GM04504 (cell line): ENCODE data around the gene KCNC1.

Experiments
- DNase-seq: peaks from one replicate; pipeline ENCODE4 v3.0.0-alpha.2; 2012; ENCODE audit warnings: low read depth

KCNC1 gene

DNA sequence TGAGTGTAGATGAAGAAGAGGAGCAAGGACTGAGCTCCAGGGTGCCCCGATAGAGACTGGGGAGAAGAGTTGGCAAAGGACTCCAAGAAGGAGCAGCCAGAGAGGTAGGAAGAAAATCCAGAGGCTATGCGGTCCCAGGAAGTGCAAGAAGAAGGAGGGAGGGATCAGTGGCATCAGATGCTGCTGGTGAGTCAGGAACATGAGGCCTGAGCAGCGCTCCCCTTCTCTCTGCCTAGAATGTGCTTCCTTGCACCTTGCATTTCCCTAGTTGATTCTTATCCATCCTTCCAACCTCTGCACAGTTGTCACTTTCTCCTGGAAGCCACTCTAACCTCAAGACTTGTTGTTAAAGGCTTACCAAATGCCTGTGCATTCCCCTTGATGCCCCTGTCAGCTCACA, 21.3 kb downstream of the KCNC1 start:
- no peak for DNase-seq

DNA sequence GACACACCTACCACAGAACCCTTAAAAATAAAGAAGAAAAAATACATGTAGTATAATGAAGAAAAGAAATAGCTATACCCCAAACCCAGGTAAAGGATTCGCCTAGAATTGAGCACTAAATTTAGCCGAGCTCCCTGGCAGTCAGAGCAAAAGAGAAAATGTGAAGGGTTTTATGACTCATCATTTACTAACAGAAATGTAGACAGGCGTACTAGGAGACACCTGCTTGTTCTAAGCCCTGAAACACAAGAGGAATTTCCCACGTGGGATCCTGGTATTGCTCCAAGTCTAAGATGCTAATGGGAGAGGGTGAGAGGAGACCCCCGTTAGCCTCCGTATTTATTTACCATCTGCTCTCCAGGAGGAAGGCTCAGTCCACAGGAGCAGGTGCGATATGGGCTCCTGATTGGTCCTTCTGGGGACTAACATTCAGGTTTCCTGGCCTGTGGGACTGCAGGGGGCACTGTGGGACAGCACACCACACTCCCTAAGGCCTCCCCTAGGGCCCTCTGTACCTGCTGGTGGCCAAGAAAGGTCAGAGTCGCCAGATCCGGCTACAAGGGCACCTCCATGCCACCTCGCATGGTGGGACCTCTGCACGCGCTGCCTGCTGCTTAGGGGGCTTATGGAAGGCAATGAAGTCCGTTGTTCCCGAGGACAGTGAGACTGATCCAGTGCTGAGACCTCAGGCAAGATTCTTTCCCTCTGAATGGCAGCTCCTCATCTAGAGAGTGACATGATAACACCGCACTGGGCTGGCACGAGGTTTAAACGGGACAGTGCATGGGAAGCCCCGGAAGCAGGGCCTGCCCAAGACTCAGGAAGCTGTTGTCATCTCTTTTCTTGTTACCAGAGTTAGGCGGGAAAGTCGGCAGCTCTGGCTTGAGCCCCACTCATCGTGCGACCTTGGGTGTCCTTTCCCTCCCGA, 25.8 kb downstream of the KCNC1 start:
- DNase-seq, result peak; percentile 8

DNA sequence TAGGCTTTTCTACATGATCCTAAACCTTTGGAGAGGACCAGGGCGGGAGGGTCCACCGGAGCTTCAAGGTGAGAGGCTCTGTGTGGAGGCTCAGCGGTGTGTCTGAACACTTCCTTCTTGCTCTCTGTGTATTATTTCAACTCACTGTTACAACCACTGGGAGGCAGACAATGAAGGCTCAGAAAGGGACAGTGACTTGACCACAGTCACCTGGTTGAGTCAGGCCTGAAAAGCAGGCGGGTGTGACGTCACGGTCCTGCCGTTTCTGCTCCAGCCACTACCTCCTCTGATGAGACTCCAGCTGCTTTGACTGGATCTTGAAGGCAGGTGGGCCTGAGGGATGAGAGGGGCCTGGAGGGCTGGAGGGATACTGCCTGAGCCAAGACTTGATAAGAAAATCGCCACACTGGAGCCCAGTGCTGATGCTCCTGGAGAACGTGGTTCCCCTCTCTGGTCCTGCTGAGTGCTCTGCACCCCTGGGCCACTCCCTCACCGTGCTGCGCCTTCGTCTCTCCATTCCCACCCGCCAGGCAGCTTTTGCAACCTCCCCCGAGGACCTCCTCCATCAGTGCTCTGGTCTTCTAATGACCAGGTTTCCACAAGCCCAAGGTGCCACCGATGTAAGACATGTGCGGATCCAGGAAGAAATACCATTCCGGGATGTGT, 27.9 kb downstream of the KCNC1 start:
- no peak for DNase-seq

DNA sequence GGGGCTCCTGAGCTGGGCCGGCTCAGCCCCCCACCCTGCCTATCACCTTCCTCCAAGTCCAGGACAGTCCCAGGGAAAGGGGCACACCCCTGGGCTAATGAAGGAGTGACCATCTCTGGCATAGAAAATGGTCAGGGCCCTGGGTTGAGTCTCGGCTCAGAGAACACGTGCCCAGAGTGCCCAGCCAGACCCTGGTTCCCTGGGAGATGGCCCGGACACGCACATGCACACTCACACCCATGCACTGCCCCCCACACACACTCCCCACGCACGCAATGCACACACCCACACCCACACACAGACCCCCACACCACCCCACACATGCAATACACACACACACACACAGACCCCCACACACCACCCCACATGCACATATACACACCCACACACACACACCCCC, 28.7 kb downstream of the KCNC1 start:
- DNase-seq, result no peak

DNA sequence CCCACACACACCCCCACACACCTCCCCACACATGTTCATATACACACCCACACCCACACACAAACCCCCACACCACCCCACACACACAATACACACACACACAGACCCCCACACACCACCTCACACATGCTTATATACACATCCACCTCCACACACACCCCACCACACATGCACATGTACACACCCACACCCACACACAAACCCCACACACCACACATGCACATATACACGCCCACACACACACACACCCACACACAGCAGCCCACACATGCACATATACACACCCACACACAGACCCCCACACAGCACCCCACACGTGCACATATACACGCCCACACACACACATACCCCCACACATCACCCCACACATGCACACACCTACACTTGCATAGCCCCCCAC, 29.1 kb downstream of the KCNC1 start:
- no peak for DNase-seq

DNA sequence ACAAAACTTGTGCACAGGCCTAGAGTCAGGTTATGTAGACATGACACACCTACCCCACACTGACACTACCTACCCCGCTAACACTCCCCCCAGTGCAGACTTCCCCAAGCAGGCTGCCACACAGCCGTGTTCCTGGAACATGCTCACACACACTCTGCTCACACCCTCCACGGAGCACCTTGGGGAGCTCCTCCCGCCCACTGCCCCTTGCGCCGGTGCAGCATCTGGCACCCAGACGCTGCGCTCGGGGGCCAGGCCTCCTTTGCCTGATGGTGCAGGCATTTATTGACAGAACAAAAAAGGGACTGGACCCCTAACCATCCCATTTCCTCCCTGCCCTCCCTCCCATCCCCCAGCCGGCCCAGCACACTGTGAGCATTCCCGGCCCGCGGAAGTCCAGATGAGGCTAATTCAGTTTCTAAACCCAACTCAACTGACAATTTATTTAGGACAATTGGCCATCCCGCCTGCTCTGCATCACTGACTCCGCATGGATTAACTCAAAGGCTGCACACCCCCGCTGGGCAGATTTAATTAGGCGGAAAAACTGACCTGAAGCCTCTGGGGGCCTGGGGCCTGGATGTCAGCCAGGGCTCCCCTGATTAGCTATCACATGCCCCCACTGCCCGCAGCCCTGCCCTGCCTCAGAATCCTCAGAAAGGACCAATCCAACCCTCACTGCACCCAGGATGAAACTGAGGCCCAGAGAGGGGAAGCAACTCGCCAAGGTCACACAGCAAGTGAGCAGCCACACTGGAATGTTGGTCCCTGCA, 30.1 kb downstream of the KCNC1 start:
- no peak for DNase-seq

DNA sequence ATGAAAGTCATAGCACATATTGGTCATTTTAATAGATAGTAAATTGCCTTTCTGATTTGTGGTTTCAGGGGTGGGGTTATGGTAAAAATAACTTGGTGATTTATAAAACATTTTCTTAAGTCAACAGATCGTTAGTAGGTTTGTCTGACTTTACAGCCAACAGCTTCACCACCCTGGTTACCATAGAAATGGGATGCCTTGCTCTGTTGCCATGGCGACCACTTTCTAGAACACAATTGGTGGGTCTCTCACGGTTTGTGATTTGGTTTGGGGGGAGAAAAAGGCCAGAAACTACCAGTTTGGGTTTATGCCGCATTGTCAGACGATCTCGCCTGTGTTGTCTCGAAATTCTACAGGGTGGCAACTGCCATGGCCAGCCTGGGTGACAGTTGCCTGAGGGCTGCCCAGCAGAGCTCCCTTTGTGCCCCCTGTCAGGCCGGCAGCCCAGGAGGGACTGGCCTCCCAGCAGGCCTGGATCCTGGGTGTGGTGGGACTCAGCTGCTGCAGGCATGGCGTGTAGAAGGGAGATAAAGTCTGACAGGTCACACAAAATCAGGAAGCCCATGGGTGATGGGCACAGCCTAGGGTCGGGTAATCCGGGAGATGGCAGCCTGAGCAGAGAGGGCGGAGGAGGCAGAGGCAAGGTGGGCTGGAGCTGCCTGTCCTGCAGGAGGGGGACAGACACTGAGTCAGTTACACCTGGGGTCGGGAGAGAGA, 30.9 kb downstream of the KCNC1 start:
- DNase-seq, result no peak

DNA sequence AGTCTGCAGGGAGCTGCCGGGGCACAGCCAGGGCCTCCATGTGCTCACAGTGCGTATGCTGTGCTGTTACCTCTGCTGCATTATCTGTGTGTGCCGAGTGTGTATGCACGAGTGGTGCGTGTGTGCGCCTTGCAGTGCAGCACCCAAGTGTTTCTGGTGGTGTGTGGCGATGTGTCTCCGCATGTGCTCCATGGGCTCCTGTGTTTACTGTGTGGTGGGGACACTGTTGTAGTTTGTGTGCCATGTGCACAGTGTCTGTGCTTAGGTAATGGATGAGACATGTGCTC, 31.4 kb downstream of the KCNC1 start:
- DNase-seq, result no peak

DNA sequence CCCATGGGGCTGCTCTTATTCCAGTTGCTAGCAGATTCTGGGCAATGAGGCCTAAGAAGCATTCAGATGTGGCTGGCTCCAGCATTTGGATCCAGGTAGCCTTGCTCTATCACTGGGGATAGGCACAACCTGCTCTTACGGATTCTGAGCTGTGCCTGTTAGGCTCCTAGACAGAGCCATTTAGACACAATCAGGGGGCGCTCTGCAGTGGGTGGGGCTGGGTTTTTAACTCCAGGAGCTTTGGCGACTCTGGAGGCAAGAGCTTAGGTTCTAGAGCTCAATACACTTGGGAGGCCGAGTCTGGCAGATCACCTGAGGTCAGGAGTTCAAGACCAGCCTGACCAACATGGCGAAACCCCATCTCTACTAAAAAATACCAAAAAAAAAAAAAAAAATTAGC, 32.0 kb downstream of the KCNC1 start:
- no peak for DNase-seq

DNA sequence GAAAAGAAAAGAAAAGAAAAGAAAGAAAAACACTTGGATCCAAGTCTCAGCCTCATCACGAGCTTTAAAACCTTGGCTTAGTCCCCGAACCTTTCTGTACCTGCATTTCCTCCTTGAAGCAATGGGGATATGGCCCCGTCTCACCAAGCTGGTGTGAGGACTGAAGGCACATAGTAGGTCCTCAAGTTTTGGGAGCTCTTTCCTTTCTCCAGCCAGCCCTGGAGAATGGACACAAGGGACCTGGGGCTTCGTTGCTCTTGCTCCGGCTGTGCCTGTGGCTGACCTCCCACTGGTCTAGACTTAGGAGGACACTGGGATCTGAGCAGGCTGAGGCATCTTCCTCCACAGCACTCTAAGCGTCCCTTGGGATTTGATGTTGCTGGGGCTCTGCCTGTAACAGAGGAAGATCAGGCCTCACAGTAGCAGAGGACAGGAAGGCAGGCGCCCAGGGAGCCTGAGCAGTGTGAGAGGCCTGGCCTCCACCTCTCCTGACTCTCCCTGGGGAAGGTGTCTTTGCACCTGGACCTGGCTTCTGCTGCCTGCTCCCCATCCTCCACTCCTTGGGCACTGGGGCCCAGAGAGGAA, 32.8 kb downstream of the KCNC1 start:
- no peak for DNase-seq

DNA sequence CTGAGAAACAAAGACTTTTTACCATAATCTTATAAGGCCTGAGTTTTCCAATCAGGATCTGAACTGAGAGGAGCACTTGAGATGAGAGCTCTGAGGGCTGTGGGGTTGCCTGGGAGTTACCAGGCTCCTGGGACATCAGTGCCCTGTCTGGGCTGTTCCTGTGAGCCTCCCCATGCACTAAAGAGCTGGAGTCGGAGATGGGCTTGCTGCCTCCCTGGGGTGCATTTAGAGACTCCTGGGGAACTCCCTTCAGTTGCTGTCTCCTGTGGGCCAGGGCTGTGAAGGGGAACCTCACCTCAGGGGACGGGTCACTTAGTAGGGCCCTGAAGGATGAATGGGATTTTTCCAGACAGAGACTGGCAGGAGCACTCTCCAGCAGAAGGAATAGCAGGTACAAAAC, 33.3 kb downstream of the KCNC1 start:
- DNase-seq, result no peak

DNA sequence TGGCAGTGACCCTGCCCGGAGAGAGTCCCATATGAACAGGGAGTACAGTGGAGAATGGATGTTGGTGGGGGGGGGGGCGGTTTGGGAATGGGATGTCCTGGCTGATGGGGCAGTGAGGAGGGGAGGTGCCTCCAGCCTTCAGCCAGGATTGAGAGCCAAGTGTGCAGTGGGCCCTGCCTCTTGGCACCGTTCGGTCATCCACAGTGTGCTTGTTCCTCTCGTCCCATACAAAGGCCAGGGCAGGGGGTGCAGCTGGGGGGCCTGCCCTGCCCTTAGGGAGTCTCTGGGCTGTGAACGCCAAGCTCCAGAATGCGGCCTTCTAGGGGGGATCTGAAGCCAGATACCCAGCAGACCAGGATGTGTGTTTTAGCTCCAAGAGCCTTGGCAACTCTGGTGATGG, 34.0 kb downstream of the KCNC1 start:
- no peak for DNase-seq

DNA sequence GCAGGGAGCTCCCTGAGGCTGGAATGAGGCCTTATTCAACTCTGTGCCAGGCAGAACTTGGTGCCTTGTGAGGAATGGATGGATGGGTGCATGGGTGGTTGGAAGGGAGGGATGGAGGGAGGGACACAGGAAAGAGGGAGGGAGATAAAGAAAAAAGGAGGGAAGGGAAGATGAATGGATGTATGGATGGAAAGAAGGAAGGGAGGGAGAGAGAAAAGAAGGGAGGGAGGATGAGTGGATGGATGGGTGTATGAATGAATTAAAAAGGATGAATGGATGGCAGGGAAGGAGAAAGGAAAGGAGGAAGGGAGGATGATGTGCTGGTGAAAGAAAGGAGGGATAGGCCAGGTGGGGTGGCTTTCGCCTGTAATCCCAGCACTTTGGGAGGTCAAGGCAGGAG, 34.6 kb downstream of the KCNC1 start:
- no peak for DNase-seq

DNA sequence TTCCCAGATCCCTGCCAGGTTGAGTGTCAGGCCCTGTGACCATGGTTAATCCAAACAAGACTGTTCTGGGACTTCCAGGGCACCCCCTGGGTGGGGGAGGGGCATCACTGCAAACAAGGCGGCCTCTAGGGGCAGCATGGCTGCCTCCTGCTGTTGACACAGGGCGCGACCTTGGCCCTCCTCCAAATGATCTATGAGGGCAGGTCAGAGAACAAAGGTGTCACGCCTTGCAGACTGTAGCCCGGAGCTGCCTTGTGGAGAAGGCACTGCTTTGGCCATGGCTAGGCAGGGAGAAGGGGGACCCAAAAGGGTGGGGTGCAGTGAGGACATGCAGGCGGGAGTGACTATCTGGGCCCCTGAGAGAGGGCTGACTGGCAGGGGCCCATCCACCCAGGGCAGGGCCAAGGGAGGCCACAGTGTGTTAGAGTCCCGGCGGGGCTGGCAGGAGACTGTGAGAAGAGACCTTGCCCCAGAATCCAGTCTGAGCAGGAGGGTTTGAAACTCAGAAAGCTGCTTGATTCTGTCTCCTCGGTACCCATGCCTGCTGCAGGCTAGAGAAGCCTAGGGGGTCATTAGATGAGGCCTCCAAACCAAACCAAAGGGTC, 35.6 kb downstream of the KCNC1 start:
- DNase-seq, result no peak

DNA sequence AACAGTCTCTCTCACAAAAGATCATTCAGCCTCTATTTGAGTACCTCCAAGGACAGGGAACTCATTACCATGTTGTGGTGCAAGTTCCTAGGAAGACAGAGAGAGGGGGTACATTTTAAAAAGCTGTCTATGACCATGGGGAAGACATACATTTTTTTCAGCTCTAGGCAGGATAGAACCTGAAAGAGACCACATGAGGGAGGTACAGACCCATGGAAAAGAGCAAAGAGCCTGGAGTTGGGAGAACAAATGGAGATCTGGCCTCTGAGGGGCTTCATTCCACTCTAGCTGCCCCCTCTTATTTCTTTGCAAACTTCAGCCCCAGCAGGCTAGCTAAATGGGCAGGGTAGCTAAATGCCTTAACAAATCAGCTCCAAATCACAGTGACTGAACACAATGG, 36.3 kb downstream of the KCNC1 start:
- no peak for DNase-seq

DNA sequence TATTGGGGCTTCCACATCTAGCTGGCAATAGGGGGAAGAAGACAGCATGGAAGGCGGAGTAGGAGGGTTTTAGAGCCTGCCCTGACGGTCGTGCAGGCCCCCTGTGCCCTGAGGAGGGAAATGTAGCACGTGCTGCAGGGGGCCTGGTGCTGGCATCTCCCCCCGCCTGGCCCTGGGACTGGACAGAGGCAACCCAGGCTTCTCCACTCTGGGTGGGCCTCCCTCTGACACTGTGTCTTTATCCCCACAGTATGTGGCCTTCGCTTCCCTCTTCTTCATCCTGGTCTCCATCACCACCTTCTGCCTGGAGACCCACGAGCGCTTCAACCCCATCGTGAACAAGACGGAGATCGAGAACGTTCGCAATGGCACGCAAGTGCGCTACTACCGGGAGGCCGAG, 36.8 kb downstream of the KCNC1 start:
- DNase-seq, result no peak

DNA sequence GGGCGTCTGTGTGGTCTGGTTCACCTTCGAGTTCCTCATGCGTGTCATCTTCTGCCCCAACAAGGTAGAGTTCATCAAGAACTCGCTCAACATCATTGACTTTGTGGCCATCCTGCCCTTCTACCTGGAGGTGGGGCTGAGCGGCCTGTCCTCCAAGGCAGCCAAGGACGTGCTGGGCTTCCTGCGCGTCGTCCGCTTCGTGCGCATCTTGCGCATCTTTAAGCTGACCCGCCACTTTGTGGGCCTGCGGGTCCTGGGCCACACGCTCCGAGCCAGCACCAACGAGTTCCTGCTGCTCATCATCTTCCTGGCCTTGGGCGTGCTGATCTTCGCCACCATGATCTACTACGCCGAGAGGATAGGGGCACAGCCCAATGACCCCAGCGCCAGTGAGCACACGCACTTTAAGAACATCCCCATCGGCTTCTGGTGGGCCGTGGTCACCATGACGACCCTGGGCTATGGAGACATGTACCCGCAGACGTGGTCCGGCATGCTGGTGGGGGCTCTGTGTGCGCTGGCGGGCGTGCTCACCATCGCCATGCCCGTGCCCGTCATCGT, 37.3 kb downstream of the KCNC1 start:
- no peak for DNase-seq

DNA sequence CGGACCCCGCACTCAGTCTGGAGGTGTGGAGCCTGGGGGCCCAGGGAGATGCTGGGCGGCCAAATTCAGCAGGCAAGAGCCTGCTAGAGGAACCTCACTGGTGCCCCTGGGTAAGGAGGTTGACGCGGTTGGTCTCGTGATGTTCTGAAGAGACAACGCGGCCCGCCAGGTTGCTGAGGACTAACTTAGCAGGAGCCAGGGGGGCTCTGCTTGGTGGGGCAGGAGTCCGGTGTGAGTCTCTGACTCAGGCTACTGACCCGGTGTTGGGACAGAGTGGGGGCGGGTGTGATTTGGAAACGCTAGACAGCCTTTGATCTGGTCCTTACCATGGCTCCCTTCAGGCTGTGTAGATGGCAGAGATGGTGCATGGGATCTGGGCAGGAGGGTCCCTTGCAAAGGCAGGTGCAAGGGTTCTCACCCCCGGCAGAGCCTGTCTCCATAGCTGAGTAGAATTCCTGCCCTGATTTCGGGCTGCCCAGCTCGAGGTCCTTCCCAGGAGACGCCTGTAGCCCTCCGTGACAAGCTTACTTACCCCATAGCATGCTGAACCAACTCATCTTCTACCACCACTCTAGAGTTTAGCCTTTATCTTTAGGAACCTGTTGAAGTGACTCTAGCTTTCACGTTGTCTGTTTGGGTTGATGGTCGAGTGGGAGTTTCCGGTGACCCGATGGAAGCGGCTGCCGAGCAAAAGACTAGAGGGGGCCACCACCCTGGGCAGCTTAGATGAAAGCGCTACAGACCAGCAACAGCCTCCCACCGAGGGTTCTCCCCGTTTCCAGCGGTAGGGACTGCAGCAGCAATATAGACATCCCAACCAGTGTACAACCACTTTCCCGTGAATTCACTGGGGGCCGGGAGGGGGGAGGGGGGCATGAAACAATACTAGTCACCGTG, 38.4 kb downstream of the KCNC1 start:
- no peak for DNase-seq

DNA sequence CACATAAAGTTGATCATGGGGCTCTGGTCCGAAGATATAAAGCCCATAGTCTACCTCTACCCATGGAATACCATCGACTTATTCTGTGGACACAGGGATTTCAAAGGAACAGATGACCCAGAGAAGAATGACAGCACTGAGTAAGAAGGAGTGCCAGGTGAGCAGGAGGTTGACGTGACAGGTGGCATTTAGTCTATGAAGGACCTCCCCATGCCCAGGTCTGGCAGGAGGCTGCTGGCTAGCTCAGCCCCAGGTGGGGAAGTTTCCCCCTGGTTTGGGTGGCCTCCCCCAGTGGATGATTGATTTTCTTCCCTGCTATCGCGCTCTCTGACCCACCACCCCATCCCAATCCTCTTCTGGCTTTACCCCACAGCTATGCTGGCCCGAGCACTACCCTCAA, 39.1 kb downstream of the KCNC1 start:
- DNase-seq, result no peak
